Measurements from ENCODE around the gene HIPK4. TPM values are rescaled to one million over a fixed set of nuclear protein-coding genes. Genes with fewer than 3 reads are reported as not detected.

HIPK4 gene
- total RNA-seq, 2 donors from 2014 or later = 0.14 to 2.6 TPM

DNA sequence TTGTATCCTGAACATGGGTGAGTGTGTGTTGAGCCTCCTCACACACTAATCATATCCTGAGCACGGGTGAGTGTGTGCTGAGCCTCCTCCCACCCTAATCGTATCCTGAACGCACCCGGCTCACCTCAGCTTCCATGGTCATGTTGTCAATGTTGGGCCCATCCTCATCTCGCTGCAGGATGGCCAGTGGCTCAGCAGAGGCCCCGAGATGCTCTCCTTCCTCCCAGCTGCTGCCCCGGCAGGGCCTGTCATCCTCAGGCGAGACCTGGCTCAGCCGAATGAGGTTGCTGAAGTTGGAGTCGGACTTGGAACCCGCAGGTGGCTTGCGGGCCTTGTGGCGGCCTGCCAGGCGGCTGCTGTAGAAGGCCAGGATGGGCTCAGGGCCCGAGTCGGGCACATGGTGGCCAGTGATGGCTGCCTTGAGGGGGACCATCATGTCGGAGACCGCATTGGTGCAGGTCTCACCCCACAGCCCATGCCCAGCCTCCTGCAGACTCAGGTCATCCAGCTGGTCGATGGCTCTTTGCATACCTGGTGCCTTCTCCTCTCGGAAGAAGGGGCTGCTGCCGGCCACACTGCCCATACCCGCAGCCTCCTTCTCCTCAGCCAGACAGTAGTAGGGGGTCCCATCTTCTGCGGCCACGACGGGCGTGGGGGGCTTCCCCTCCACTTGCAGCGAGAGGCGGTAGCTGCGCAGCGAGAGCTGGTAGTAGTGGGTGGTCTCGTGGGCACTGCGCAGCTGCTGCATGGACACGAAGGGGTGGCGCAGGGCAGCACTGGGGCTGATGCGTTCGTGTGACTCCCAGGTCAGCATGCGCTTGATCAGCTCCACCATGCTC lies 9.6 kb downstream of the HIPK4 start:
- Histone ChIP-seq H3K36me3 (peaks cover 0 to 4% of the 10 kb centered on the region in 2 donors), H3K9me3 (no peaks in the 10 kb centered on the region), H3K4me1 (replicated peaks) (no peaks in the 10 kb centered on the region), H3K27ac (no peak overlapping the region), H3K27me3 (replicated peaks; ENCODE audit: insufficient read depth) (no peaks in the 10 kb centered on the region), H3K4me3 (no peak overlapping the region)
- no peak for DNase-seq (ENCODE audit: low spot score)
- 81% methylated on average over 37 of the region's 37 CpGs for WGBS
- intact Hi-C loops (cut with DNase I) = no loop called here
- TF ChIP-seq POLR2AphosphoS5 (IDR thresholded peaks at IDR 0.05) (no peak), POLR2A (IDR thresholded peaks at IDR 0.05) (no peak), CTCF (IDR thresholded peaks at IDR 0.05) (no peak)

DNA sequence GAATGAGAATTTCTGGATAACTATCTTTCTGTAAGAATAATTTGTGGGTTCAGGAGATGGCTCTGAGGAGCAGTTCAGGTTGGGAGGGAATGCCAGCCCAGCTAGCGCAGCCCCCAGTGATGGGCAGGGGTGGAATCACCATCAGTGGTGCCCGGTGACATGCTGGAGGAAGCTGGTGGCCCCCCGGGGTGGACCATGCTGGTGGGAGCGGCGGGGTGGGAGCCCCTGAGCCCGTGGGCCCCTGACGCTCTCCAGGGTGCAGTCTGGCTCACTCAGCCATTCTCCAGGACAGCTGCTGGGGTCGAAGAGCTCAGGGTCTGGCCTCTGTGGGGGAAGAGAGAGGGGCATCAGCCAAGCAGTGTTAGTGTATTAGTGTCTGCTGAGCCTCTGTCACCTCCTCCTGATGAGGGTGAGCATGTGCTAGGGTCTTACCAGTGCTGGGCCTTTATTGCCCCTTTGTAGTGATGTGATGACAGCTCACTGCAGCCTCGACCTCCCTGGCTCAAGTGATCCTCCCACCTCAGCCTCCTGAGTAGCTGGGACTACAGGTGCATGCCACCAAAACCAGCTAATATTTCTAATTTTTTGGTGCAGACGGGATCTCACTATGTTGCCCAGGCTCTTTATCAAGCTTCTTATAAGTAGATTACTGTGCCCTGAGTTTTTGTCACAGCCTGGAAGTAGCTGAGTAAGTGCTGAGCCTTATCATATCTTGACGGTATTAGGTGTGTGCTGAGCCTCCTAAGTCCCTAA lies 10.4 kb downstream of the HIPK4 start:
- H3K9me3 ChIP-seq = no peaks in the 10 kb centered on the region
- DNase-seq (ENCODE audit: low spot score) = no peak
- peaks cover 0 to 4% of the 10 kb centered on the region in 2 donors for H3K36me3 ChIP-seq
- no peak overlapping the region for H3K27ac ChIP-seq
- TF ChIP-seq POLR2A (IDR thresholded peaks at IDR 0.05) (no peak), CTCF (IDR thresholded peaks at IDR 0.05) (no peak), POLR2AphosphoS5 (IDR thresholded peaks at IDR 0.05) (no peak)
- no peak overlapping the region for H3K4me3 ChIP-seq
- 89% methylated on average over 11 of the region's 11 CpGs for WGBS
- H3K4me1 ChIP-seq (replicated peaks) = no peaks in the 10 kb centered on the region
- no peaks in the 10 kb centered on the region for H3K27me3 ChIP-seq (replicated peaks; ENCODE audit: insufficient read depth)
- intact Hi-C loops (cut with DNase I) = no loop called here

DNA sequence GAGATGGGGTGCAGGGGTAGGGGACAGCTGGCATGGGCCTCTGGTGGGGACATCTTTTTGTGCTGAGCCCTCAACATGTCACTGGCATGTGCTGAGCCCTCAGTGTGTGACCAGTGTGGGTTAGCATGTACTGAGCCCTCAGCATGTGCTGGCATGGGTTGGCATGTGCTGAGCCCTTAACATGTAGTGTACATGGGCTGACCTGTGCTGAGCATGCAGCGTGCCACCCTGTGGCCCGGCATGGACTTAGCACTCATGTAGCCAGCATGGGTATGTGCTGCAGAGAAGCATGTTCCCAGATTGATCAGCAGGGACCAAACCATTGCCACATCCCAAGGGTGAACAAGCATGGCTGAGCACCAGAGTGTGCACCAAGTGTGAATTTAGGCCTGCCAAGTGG lies 11.5 kb downstream of the HIPK4 start:
- Histone ChIP-seq H3K27me3 (replicated peaks; ENCODE audit: insufficient read depth) (no peaks in the 10 kb centered on the region), H3K27ac (no peak overlapping the region), H3K9me3 (no peaks in the 10 kb centered on the region), H3K4me3 (no peak overlapping the region), H3K36me3 (peaks cover 0 to 4% of the 10 kb centered on the region in 2 donors), H3K4me1 (replicated peaks) (no peaks in the 10 kb centered on the region)
- no peak for DNase-seq (ENCODE audit: low spot score)
- intact Hi-C loops (cut with DNase I) = no loop called here
- 90% methylated on average over 2 of the region's 2 CpGs for WGBS
- TF ChIP-seq CTCF (IDR thresholded peaks at IDR 0.05) (no peak), POLR2AphosphoS5 (IDR thresholded peaks at IDR 0.05) (no peak), POLR2A (IDR thresholded peaks at IDR 0.05) (no peak)

GRCh38 chr19:40377876-40378385 lies 12.1 kb downstream of the HIPK4 start:
- H3K36me3 ChIP-seq = peaks cover 0 to 4% of the 10 kb centered on the region in 2 donors
- no peaks in the 10 kb centered on the region for H3K9me3 ChIP-seq
- intact Hi-C loops (cut with DNase I) = no loop called here
- no peaks in the 10 kb centered on the region for H3K4me1 ChIP-seq (replicated peaks)
- H3K4me3 ChIP-seq = no peak overlapping the region
- no peaks in the 10 kb centered on the region for H3K27me3 ChIP-seq (replicated peaks; ENCODE audit: insufficient read depth)
- no peak for TF ChIP-seq CTCF (IDR thresholded peaks at IDR 0.05)
- TF ChIP-seq POLR2A (IDR thresholded peaks at IDR 0.05) = no peak
- no peak for TF ChIP-seq POLR2AphosphoS5 (IDR thresholded peaks at IDR 0.05)
- 82% methylated on average over 25 of the region's 25 CpGs for WGBS
- H3K27ac ChIP-seq = no peak overlapping the region
- no peak for DNase-seq (ENCODE audit: low spot score)
